ENCODE results near the gene PLAAT1.

PLAAT1 gene

GRCh38 chr3:193261970-193262369, 20.9 kb downstream of the PLAAT1 start:
- FAIRE-seq: no peak

- FAIRE-seq: no peak
These were observed 21.7 kb downstream of the PLAAT1 start for GRCh38 chr3:193262707-193263106.

- FAIRE-seq: no peak
These were observed 28.5 kb downstream of the PLAAT1 start for GRCh38 chr3:193269343-193270028.

- no peak for FAIRE-seq
These were observed 29.4 kb downstream of the PLAAT1 start for GRCh38 chr3:193270451-193270850.

- FAIRE-seq: no peak
These were observed 30.2 kb downstream of the PLAAT1 start for GRCh38 chr3:193271101-193271840.

GRCh38 chr3:193292386-193292785, 51.4 kb downstream of the PLAAT1 start:
- FAIRE-seq: no peak

- no peak for FAIRE-seq
These were observed 55.0 kb downstream of the PLAAT1 start for GRCh38 chr3:193295985-193296384.

GRCh38 chr3:193297421-193297820, 56.4 kb downstream of the PLAAT1 start:
- no peak for FAIRE-seq

- no peak for FAIRE-seq
These were observed 60.4 kb downstream of the PLAAT1 start for GRCh38 chr3:193301433-193301832.

- FAIRE-seq: no peak
These were observed 64.3 kb downstream of the PLAAT1 start for GRCh38 chr3:193305356-193305755.

- no peak for FAIRE-seq
These were observed 70.1 kb downstream of the PLAAT1 start for GRCh38 chr3:193310914-193311723.

- FAIRE-seq: no peak
These were observed 72.3 kb downstream of the PLAAT1 start for GRCh38 chr3:193313061-193313958.

GRCh38 chr3:193314161-193314560, 73.1 kb downstream of the PLAAT1 start:
- no peak for FAIRE-seq

GRCh38 chr3:193317682-193318300, 76.8 kb downstream of the PLAAT1 start:
- no peak for FAIRE-seq

Measured in islet of Langerhans (tissue), 1 donor.